ENCODE measurements around the gene SH2B2. TPM values are rescaled to one million over a fixed set of nuclear protein-coding genes. Genes with fewer than 3 reads are reported as not detected.
A peak's percentile ranks its signal among the peaks of the same experiment; 100 is the strongest.

The SH2B2 gene
- total RNA-seq, 3 donors from 2014 or later (not counting 1 experiment from before 2014, with no cell fraction given) = 1.6 to 2.9 (median 2.0) TPM

- ATAC-seq = no peak
- Mint-ChIP-seq H3K9me3 (no peaks in the 10 kb centered on the region), H3K27ac (no peak overlapping the region), H3K4me3 (no peak overlapping the region), H3K27me3 (ENCODE audit: low read depth in 2 of 2) (no peaks in the 10 kb centered on the region), H3K4me1 (peaks cover 0 to 20% of the 10 kb centered on the region in 2 donors), H3K36me3 (no peaks in the 10 kb centered on the region)
- H3K4me3 ChIP-seq (ENCODE audit: low read length) = no peak overlapping the region
- no peaks in the 10 kb centered on the region for H3K9me3 ChIP-seq (ENCODE audit: control insufficient read depth, insufficient read depth, low read length)
- H3K4me1 ChIP-seq (ENCODE audit: control insufficient read depth, insufficient read depth, low read length) = peaks cover 32% of the 10 kb centered on the region
- TF ChIP-seq, protein P1, sequence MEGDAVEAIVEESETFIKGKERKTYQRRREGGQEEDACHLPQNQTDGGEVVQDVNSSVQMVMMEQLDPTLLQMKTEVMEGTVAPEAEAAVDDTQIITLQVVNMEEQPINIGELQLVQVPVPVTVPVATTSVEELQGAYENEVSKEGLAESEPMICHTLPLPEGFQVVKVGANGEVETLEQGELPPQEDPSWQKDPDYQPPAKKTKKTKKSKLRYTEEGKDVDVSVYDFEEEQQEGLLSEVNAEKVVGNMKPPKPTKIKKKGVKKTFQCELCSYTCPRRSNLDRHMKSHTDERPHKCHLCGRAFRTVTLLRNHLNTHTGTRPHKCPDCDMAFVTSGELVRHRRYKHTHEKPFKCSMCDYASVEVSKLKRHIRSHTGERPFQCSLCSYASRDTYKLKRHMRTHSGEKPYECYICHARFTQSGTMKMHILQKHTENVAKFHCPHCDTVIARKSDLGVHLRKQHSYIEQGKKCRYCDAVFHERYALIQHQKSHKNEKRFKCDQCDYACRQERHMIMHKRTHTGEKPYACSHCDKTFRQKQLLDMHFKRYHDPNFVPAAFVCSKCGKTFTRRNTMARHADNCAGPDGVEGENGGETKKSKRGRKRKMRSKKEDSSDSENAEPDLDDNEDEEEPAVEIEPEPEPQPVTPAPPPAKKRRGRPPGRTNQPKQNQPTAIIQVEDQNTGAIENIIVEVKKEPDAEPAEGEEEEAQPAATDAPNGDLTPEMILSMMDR (IDR thresholded peaks at IDR 0.05) = no peak
- intact Hi-C loops (cut with micrococcal nuclease) = no loop called here
- no peak overlapping the region for H3K27ac ChIP-seq (ENCODE audit: low read length)
- DNase-seq = no peak
- WGBS (ENCODE audit: insufficient coverage) = 96% methylated on average over 14 of the region's 14 CpGs
- no peaks in the 10 kb centered on the region for H3K27me3 ChIP-seq (ENCODE audit: control insufficient read depth, insufficient read depth, low read length)
- no peaks in the 10 kb centered on the region for H3K36me3 ChIP-seq (ENCODE audit: control insufficient read depth, insufficient read depth, low read length)
Measured at GRCh38 chr7:102281785-102282184, 4.9 kb upstream of the SH2B2 start.

GRCh38 chr7:102282465-102283362, 4.0 kb upstream of the SH2B2 start:
- no peak for DNase-seq

GRCh38 chr7:102283477-102284189, 3.0 kb upstream of the SH2B2 start:
- Mint-ChIP-seq H3K36me3 (no peaks in the 10 kb centered on the region), H3K9me3 (no peaks in the 10 kb centered on the region), H3K27ac (no peak overlapping the region), H3K27me3 (ENCODE audit: low read depth in 2 of 2) (no peaks in the 10 kb centered on the region), H3K4me1 (peaks cover 0 to 20% of the 10 kb centered on the region in 2 donors), H3K4me3 (peak overlapping the region; percentile 50)
- ATAC-seq (no peak), DNase-seq (no peak)
- H3K4me3 ChIP-seq (ENCODE audit: low read length) = no peak overlapping the region
- H3K36me3 ChIP-seq (ENCODE audit: control insufficient read depth, insufficient read depth, low read length) = no peaks in the 10 kb centered on the region
- 92% methylated on average over 9 of the region's 10 CpGs for WGBS (ENCODE audit: insufficient coverage)
- intact Hi-C loops (cut with micrococcal nuclease) = no loop called here
- peaks cover 47% of the 10 kb centered on the region for H3K4me1 ChIP-seq (ENCODE audit: control insufficient read depth, insufficient read depth, low read length)
- H3K27me3 ChIP-seq (ENCODE audit: control insufficient read depth, insufficient read depth, low read length) = no peaks in the 10 kb centered on the region
- TF ChIP-seq, protein P1 (IDR thresholded peaks at IDR 0.05) = no peak
- H3K9me3 ChIP-seq (ENCODE audit: control insufficient read depth, insufficient read depth, low read length) = no peaks in the 10 kb centered on the region
- H3K27ac ChIP-seq (ENCODE audit: low read length) = no peak overlapping the region

More at GRCh38 chr7:102282465-102283362, 4.0 kb upstream of the SH2B2 start:
- intact Hi-C loops (cut with micrococcal nuclease) = no loop called here
- H3K36me3 ChIP-seq (ENCODE audit: control insufficient read depth, insufficient read depth, low read length) = no peaks in the 10 kb centered on the region
- peaks cover 38% of the 10 kb centered on the region for H3K4me1 ChIP-seq (ENCODE audit: control insufficient read depth, insufficient read depth, low read length)
- no peak overlapping the region for H3K4me3 ChIP-seq (ENCODE audit: low read length)
- H3K27ac Mint-ChIP-seq = no peak overlapping the region
- 94% methylated on average over 30 of the region's 32 CpGs for WGBS (ENCODE audit: insufficient coverage)
- no peak overlapping the region for H3K27ac ChIP-seq (ENCODE audit: low read length)
- peaks cover 0 to 20% of the 10 kb centered on the region in 2 donors for H3K4me1 Mint-ChIP-seq
- H3K4me3 Mint-ChIP-seq = no peak overlapping the region
- no peaks in the 10 kb centered on the region for H3K27me3 ChIP-seq (ENCODE audit: control insufficient read depth, insufficient read depth, low read length)
- TF ChIP-seq, protein P1 (IDR thresholded peaks at IDR 0.05) = no peak
- no peaks in the 10 kb centered on the region for H3K9me3 Mint-ChIP-seq
- no peak for ATAC-seq
- no peaks in the 10 kb centered on the region for H3K36me3 Mint-ChIP-seq
- no peaks in the 10 kb centered on the region for H3K9me3 ChIP-seq (ENCODE audit: control insufficient read depth, insufficient read depth, low read length)
- no peaks in the 10 kb centered on the region for H3K27me3 Mint-ChIP-seq (ENCODE audit: low read depth in 2 of 2)
